ENCODE measurements around the gene NOL9.

NOL9 gene

DNA sequence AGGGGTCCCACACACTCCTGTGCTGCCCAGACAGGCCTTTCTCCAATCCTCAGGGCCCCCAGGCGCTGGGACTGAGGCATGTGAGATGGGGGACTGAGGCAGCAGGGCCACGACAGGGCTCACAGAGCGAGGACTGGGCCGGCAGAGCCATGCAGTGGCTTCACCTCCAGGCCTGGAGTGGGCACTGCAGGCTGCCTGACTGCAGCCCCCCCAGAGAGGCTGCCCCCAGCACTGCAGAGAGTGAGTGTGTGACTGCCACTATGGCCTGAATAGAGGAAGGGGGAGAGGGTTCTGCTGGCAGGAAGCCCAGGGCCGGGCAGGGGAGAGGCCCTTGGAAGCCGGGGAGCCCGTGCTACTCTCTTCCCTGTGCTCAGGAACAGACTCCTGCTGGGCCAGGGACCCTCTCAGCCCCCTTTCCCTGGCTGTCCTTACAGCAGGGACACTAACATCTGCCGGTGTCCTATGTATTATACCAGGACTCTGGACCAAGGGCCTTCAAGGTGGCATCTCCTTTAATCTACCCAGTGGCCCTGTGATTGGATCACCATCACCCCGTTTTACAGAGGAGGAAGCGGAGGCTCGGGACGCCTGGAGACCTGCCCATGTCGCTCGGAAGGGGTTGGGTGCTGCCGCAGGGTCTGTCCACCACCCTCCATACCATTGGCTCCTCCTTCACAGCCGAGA is 42.6 kb downstream of the NOL9 start:
- TF ChIP-seq, protein P1, sequence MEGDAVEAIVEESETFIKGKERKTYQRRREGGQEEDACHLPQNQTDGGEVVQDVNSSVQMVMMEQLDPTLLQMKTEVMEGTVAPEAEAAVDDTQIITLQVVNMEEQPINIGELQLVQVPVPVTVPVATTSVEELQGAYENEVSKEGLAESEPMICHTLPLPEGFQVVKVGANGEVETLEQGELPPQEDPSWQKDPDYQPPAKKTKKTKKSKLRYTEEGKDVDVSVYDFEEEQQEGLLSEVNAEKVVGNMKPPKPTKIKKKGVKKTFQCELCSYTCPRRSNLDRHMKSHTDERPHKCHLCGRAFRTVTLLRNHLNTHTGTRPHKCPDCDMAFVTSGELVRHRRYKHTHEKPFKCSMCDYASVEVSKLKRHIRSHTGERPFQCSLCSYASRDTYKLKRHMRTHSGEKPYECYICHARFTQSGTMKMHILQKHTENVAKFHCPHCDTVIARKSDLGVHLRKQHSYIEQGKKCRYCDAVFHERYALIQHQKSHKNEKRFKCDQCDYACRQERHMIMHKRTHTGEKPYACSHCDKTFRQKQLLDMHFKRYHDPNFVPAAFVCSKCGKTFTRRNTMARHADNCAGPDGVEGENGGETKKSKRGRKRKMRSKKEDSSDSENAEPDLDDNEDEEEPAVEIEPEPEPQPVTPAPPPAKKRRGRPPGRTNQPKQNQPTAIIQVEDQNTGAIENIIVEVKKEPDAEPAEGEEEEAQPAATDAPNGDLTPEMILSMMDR (IDR thresholded peaks at IDR 0.05), result no peak

GRCh38 chr1:6511056-6511455 is 43.3 kb downstream of the NOL9 start:
- TF ChIP-seq, protein P1 (IDR thresholded peaks at IDR 0.05), result no peak

DNA sequence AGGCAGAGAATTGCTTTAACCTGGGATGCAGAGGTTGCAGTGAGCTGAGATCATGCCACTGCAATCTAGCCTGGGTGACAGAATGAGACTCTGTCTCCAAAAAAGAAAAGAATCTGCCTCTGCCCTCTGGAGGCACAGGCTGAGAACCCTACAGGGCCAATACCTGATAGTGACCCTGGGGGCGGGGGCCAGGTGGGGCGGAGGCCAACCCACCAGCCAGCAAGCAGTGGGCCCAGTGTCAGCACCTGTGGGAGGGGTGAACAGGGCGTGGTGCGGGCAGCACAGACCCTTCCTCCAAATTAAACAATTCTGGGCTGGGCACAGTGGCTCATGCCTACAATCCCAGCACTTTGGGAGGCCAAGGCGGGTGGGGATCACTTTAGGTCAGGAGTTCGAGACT is 43.8 kb downstream of the NOL9 start:
- TF ChIP-seq, protein P1 (IDR thresholded peaks at IDR 0.05), result no peak

DNA sequence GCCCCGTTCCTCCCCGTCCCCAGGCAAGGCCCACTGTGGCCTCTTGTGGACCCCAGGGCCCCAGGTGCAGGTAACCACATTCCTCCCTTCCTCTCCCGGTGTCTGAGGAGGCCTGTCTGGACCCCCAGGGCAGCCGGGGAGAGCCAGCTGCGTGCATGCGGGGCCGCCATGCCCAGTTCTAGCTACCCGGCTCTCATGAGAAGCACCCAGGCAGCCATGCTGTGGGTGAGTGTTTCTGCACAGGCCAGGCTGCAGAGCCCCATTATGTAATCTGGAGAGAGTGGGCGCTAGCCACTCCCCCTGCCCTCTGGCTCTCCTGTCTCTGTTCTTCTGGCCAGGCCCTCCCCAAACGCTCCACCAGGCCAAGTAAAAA is 44.4 kb downstream of the NOL9 start:
- TF ChIP-seq, protein P1 (IDR thresholded peaks at IDR 0.05), result no peak

DNA sequence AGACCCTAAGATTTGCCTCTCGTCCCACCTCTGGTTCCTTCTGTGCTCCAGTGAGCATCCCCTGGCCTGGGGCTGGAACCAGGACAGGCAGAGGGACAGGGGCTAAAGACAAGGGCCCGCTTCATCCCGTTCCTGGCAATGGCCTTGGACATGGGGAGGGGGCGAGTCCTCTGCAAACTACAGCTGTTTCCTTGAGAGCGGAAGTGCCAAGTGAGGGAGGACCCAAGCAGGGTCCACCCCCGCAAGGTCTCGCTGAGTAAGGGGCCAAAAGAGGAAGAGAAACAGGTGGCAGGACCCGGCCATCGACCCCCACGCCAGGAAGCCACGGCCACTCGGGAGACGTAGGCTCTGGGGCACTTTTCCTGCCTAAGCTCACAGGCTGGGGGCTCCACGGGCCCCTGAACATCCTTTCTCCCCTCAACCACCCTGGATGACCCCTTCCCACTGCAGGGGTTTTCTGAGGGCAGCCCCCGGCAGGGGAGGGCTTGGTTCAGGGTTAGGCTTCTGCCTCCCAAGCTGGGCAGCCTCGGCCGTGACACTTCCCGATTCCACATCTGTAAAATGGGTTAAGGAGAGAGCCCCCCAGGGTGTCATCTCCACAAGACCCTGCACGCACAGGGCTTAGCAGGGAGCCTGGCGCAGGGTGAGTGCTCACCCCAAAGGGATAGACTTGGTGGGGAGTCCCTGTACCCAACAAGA is 44.9 kb downstream of the NOL9 start:
- TF ChIP-seq, protein P1 (IDR thresholded peaks at IDR 0.05), result no peak

DNA sequence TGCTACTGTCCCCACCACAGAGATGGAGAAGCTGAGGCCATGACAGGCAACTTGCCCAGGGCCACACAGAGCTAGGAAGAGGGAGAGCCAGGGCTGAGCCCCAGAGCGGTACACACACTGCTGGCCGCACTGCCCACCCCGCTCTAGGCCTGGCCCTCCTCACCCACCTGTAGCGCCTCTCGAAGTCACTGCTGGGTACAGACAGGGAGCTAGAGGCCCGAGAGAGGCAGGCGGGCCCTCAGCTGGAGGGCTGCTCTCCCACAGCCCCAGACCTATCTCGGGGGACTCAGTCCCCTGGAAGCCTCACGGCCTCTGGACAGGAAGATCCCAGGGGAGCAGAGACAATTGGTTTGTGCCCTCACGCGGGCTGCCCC is 45.5 kb downstream of the NOL9 start:
- TF ChIP-seq, protein P1 (IDR thresholded peaks at IDR 0.05), result no peak

GRCh38 chr1:6508154-6508815 is 46.0 kb downstream of the NOL9 start:
- TF ChIP-seq, protein P1 (IDR thresholded peaks at IDR 0.05), result no peak

Data from LNCAP (cell line).